Testis (tissue), 2 donors: ENCODE data around the gene PLXNB3.

Experiments used
- CTCF ChIP-seq, 3 experiments: fragments of 450-650 bp in 2 of 3; fragments of 200-600 bp in 1 of 3; sonication (generic) in 1 of 3; IDR thresholded peaks; one replicate each; pipeline ENCODE4 v1.5.1; 2016 to 2019; ENCODE audit warnings: antibody characterized with exemption in 3 of 3, mild to moderate bottlenecking in 2 of 3, moderate library complexity in 1 of 3
- POLR2A ChIP-seq: fragments of 450-650 bp; IDR thresholded peaks from one replicate; pipeline ENCODE4 v1.6.1; 2017; ENCODE audit warnings: antibody characterized with exemption, mild to moderate bottlenecking, moderate library complexity

DNA sequence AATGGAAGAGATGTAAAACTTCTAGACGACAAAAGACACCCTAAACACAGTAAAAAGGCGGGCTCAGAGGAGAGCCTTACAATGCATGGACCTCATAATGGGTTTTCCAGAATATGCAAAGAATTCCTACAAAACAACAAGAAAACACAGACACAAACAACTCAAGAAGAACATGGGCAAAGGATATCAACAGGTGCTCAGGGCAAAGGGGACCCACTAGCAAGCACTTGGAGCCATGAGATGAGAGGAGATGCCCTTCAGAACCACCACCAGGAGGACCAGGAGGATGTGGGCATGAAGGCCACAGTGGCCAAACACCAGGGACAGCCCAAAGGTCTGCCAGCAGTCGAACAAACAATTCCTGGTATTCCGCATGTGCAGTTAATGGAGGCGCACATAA, 49.1 kb downstream of the PLXNB3 start:
- TF ChIP-seq CTCF (IDR thresholded peaks at IDR 0.05) (no peak), POLR2A (no peak)
